ENCODE results near the gene GOLM1.

Gene GOLM1

GRCh38 chr9:86043999-86044398, 55.4 kb downstream of the GOLM1 start:
- DNase-seq: no peak

GRCh38 chr9:86043586-86043985, 55.8 kb downstream of the GOLM1 start:
- DNase-seq: no peak

- no peak for DNase-seq
These were observed 57.0 kb downstream of the GOLM1 start for GRCh38 chr9:86042199-86042978.

- DNase-seq: no peak
These were observed 58.0 kb downstream of the GOLM1 start for GRCh38 chr9:86041311-86041741.

GRCh38 chr9:86040861-86041155, 58.5 kb downstream of the GOLM1 start:
- DNase-seq: no peak

GRCh38 chr9:86039991-86040860, 59.1 kb downstream of the GOLM1 start:
- no peak for DNase-seq

GRCh38 chr9:86036555-86036954, 62.8 kb downstream of the GOLM1 start:
- no peak for DNase-seq

- no peak for DNase-seq
These were observed 63.4 kb downstream of the GOLM1 start for GRCh38 chr9:86035827-86036440.

- DNase-seq: peak; percentile 26
These were observed 64.3 kb downstream of the GOLM1 start for GRCh38 chr9:86034863-86035734.

- no peak for DNase-seq
These were observed 71.6 kb downstream of the GOLM1 start for GRCh38 chr9:86027767-86028166.

GRCh38 chr9:86022687-86023266, 76.6 kb downstream of the GOLM1 start:
- no peak for DNase-seq

GRCh38 chr9:86021166-86021565, 78.2 kb downstream of the GOLM1 start:
- DNase-seq: no peak

GRCh38 chr9:86020731-86021130, 78.6 kb downstream of the GOLM1 start:
- DNase-seq: no peak

GRCh38 chr9:86009133-86009532, 90.2 kb downstream of the GOLM1 start:
- no peak for DNase-seq

- no peak for DNase-seq
These were observed 94.0 kb downstream of the GOLM1 start for GRCh38 chr9:86005253-86005775.

GRCh38 chr9:85995599-85995998, 103.8 kb downstream of the GOLM1 start:
- DNase-seq: no peak

GRCh38 chr9:85995097-85995496, 104.3 kb downstream of the GOLM1 start:
- no peak for DNase-seq

GRCh38 chr9:85994191-85994590, 105.2 kb downstream of the GOLM1 start:
- DNase-seq: no peak

- DNase-seq: no peak
These were observed 112.1 kb downstream of the GOLM1 start for GRCh38 chr9:85987236-85987635.

GRCh38 chr9:85984457-85984856, 114.9 kb downstream of the GOLM1 start:
- no peak for DNase-seq

- no peak for DNase-seq
These were observed 118.0 kb downstream of the GOLM1 start for GRCh38 chr9:85981369-85981768.

- no peak for DNase-seq
These were observed 120.9 kb downstream of the GOLM1 start for GRCh38 chr9:85978496-85978895.

All from activated CD4-positive, alpha-beta T cell treated with anti-CD3 and anti-CD28 coated beads for 48 hours (primary cell).